Fibroblast of skin of scalp (primary cell): ENCODE measurements around the gene MROH8.
A peak's percentile ranks its signal among the peaks of the same experiment; 100 is the strongest.
"Not testable (repeated sequence)": the region's sequence is repeated elsewhere in the genome, so short reads cannot be mapped to it uniquely, and the experiment has no call there.

Source experiments
- DNase-seq: peaks from one replicate; pipeline ENCODE4 v3.0.0-alpha.2; 2013

MROH8 gene

GRCh38 chr20:37154684-37155298 lies 24.6 kb downstream of the MROH8 start:
- no peak for DNase-seq

- no peak for DNase-seq
Measured at GRCh38 chr20:37152284-37152683, 27.1 kb downstream of the MROH8 start.

GRCh38 chr20:37151529-37151928 lies 27.8 kb downstream of the MROH8 start:
- DNase-seq, result no peak

- not testable (repeated sequence) for DNase-seq
Measured at GRCh38 chr20:37150864-37151263, 28.5 kb downstream of the MROH8 start.

GRCh38 chr20:37147250-37147649 lies 32.1 kb downstream of the MROH8 start:
- DNase-seq, result no peak

GRCh38 chr20:37144856-37145404 lies 34.4 kb downstream of the MROH8 start:
- no peak for DNase-seq

- DNase-seq, result peak; percentile 26
Measured at GRCh38 chr20:37142708-37143107, 36.6 kb downstream of the MROH8 start.

- DNase-seq, result no peak
Measured at GRCh38 chr20:37137547-37137946, 41.8 kb downstream of the MROH8 start.

GRCh38 chr20:37133952-37134351 lies 45.4 kb downstream of the MROH8 start:
- DNase-seq, result no peak

- DNase-seq, result peak; percentile 14
Measured at GRCh38 chr20:37131486-37131885, 47.9 kb downstream of the MROH8 start.

GRCh38 chr20:37128803-37129202 lies 50.5 kb downstream of the MROH8 start:
- no peak for DNase-seq

- not testable (repeated sequence) for DNase-seq
Measured at GRCh38 chr20:37126290-37126689, 53.1 kb downstream of the MROH8 start.

- no peak for DNase-seq
Measured at GRCh38 chr20:37123441-37123840, 55.9 kb downstream of the MROH8 start.

- DNase-seq, result no peak
Measured at GRCh38 chr20:37120497-37120896, 58.9 kb downstream of the MROH8 start.

- no peak for DNase-seq
Measured at GRCh38 chr20:37119356-37120036, 59.9 kb downstream of the MROH8 start.

GRCh38 chr20:37114012-37114411 lies 65.3 kb downstream of the MROH8 start:
- DNase-seq, result no peak

GRCh38 chr20:37111926-37112455 lies 67.4 kb downstream of the MROH8 start:
- DNase-seq, result no peak

- DNase-seq, result no peak
Measured at GRCh38 chr20:37108676-37109075, 70.7 kb downstream of the MROH8 start.

GRCh38 chr20:37102571-37102970 lies 76.8 kb downstream of the MROH8 start:
- DNase-seq, result no peak

GRCh38 chr20:37096415-37097041 lies 82.8 kb downstream of the MROH8 start:
- no peak for DNase-seq

GRCh38 chr20:37095599-37096414 lies 83.5 kb downstream of the MROH8 start, which contains the start of gene RBL1:
Gene RBL1 (minus strand): TSS chr20:37095997. CDS start chr20:37095928, 69 bp downstream.
- DNase-seq, result peak; percentile 89

- DNase-seq, result peak; percentile 3
Measured at GRCh38 chr20:37095108-37095598, 84.2 kb downstream of the MROH8 start.
